Measurements from ENCODE around the gene SYNE4.

The SYNE4 gene, protein sequence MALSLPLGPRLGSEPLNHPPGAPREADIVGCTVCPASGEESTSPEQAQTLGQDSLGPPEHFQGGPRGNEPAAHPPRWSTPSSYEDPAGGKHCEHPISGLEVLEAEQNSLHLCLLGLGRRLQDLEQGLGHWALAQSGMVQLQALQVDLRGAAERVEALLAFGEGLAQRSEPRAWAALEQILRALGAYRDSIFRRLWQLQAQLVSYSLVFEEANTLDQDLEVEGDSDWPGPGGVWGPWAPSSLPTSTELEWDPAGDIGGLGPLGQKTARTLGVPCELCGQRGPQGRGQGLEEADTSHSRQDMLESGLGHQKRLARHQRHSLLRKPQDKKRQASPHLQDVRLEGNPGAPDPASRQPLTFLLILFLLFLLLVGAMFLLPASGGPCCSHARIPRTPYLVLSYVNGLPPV

DNA sequence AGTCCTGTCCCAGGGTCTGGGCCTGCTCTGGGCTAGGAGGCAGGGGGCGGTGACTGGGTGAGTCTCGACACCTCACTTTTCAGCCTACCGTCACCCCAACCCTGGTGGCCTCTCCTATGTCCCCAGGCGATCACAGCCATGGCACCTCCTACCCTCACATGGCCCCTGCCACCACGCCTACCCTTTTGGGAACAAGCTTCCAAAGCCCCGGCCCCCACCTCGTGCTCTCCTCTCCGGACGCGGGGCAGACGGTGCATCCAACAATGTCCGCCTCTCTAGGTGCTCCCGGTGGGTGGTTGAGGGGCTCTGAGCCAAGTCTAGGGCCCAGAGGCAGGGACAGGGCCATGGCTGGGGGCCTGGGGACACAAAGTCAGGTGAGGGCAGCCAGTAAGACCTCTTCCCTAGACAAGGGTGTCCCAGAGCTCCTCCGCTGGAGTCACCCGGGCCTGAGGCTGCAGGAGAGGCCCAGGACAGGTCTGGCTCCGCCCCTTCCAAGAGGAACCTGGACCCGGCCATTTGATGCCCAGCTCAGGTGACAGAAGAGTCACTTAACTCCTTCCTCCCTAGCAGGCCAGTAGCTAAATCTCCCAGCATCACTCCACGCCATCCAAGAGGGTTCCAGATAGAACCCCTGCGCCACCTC is at the start of gene SYNE4:
Gene SYNE4 (minus strand): TSS at position 478 of the 643 bp plus-strand sequence. CDS start 132 bp downstream, at position 346.
- peak within 1 kb of the TSS; percentile 85 for H3K4me3 Mint-ChIP-seq
- TF ChIP-seq CTCF (IDR thresholded peaks at IDR 0.05) = no peak
- H3K27ac Mint-ChIP-seq = peak within 1 kb of the TSS; percentile 88
- H3K9me3 Mint-ChIP-seq = no peaks in the 10 kb centered on the region
- H3K27me3 Mint-ChIP-seq (ENCODE audit: low read depth, poor library complexity) = peaks cover 7% of the 10 kb centered on the region
- peak; percentile 57 for DNase-seq
- H3K4me1 Mint-ChIP-seq = peaks cover 31% of the 10 kb centered on the region
- H3K36me3 Mint-ChIP-seq (ENCODE audit: low read depth) = peaks cover 15% of the 10 kb centered on the region

GRCh38 chr19:36054733-36055686 is 46.4 kb upstream of the SYNE4 start, which contains the start of gene WDR62:
TSS of gene WDR62 (plus strand) at chr19:36054897. CDS start at chr19:36054972, 75 bp downstream.
- no peaks in the 10 kb centered on the region for H3K9me3 Mint-ChIP-seq
- peak; percentile 98 for DNase-seq
- TF ChIP-seq CTCF (IDR thresholded peaks at IDR 0.05) = no peak
- no peaks in the 10 kb centered on the region for H3K27me3 Mint-ChIP-seq (ENCODE audit: low read depth, poor library complexity)
- H3K36me3 Mint-ChIP-seq (ENCODE audit: low read depth) = peaks cover 5% of the 10 kb centered on the region
- peak within 1 kb of the TSS; percentile 94 for H3K4me3 Mint-ChIP-seq
- peaks cover 50% of the 10 kb centered on the region for H3K4me1 Mint-ChIP-seq
- H3K27ac Mint-ChIP-seq = peak within 1 kb of the TSS; percentile 95

GRCh38 chr19:36054119-36054732 is 45.6 kb upstream of the SYNE4 start, which contains the start of gene THAP8:
TSS of gene THAP8 (minus strand) at chr19:36054285. CDS start at chr19:36054217, 68 bp downstream.
- peak within 1 kb of the TSS; percentile 95 for H3K27ac Mint-ChIP-seq
- peak; percentile 97 for DNase-seq
- H3K4me1 Mint-ChIP-seq = peaks cover 50% of the 10 kb centered on the region
- peaks cover 5% of the 10 kb centered on the region for H3K36me3 Mint-ChIP-seq (ENCODE audit: low read depth)
- peak within 1 kb of the TSS; percentile 94 for H3K4me3 Mint-ChIP-seq
- TF ChIP-seq CTCF (IDR thresholded peaks at IDR 0.05) = peak; percentile 16
- no peaks in the 10 kb centered on the region for H3K9me3 Mint-ChIP-seq
- H3K27me3 Mint-ChIP-seq (ENCODE audit: low read depth, poor library complexity) = no peaks in the 10 kb centered on the region

GRCh38 chr19:36051637-36052036 is 43.0 kb upstream of the SYNE4 start:
- Mint-ChIP-seq H3K9me3 (no peaks in the 10 kb centered on the region), H3K27ac (no peak overlapping the region), H3K4me1 (peaks cover 35% of the 10 kb centered on the region), H3K4me3 (peak overlapping the region; percentile 19), H3K27me3 (ENCODE audit: low read depth, poor library complexity) (peaks cover 3% of the 10 kb centered on the region), H3K36me3 (ENCODE audit: low read depth) (peaks cover 8% of the 10 kb centered on the region)
- no peak for DNase-seq
- no peak for TF ChIP-seq CTCF (IDR thresholded peaks at IDR 0.05)

- Mint-ChIP-seq H3K4me1 (peaks cover 31% of the 10 kb centered on the region), H3K36me3 (ENCODE audit: low read depth) (peaks cover 11% of the 10 kb centered on the region), H3K27ac (no peak overlapping the region), H3K4me3 (peak overlapping the region; percentile 19), H3K27me3 (ENCODE audit: low read depth, poor library complexity) (peaks cover 3% of the 10 kb centered on the region), H3K9me3 (no peaks in the 10 kb centered on the region)
- TF ChIP-seq CTCF (IDR thresholded peaks at IDR 0.05) = no peak
- DNase-seq = peak; percentile 18
Measured at GRCh38 chr19:36051236-36051635, 42.6 kb upstream of the SYNE4 start.
